Activated CD4-positive, alpha-beta T cell treated with anti-CD3 and anti-CD28 coated beads for 36 hours (primary cell): Measurements from ENCODE around the gene NHS. TPM values are rescaled to one million over a fixed set of nuclear protein-coding genes. Genes with fewer than 3 reads are reported as not detected.

Source experiments
- ATAC-seq: fragments of 200-7000 bp; cut with Tn5 transposase; one replicate; pipeline ENCODE4 v1.10.0; 2021; ENCODE audit warnings: mild to moderate bottlenecking, moderate library complexity
- CTCF ChIA-PET: fragments of 350-600 bp; sonication (Branson Sonifier 250); formaldehyde crosslinking; loops from one replicate; lab custom pipeline; 2021; ENCODE audit warnings: antibody characterized with exemption; lab: Charles Lee
- POLR2A ChIA-PET: fragments of 350-600 bp; sonication (Branson Sonifier 250); formaldehyde crosslinking; loops from one replicate; lab custom pipeline; 2021; ENCODE audit warnings: antibody characterized with exemption, inconsistent platforms; lab: Charles Lee
- DNase-seq: peaks from one replicate; pipeline ENCODE4 v3.0.0-alpha.2; 2020
- H3K27ac Mint-ChIP-seq: one replicate; pipeline ENCODE4 v1.8.0; 2021; ENCODE audit warnings: mixed read lengths
- H3K27me3 Mint-ChIP-seq: one replicate; pipeline ENCODE4 v1.8.0; 2021; ENCODE audit warnings: mixed read lengths
- H3K36me3 Mint-ChIP-seq: one replicate; pipeline ENCODE4 v1.8.0; 2021; ENCODE audit warnings: low read depth, mixed read lengths
- H3K4me1 Mint-ChIP-seq: one replicate; pipeline ENCODE4 v1.8.0; 2021; ENCODE audit warnings: mixed read lengths
- H3K4me3 Mint-ChIP-seq: one replicate; pipeline ENCODE4 v1.8.0; 2021; ENCODE audit warnings: mild to moderate bottlenecking, moderate library complexity, mixed read lengths
- H3K9me3 Mint-ChIP-seq: one replicate; pipeline ENCODE4 v1.8.0; 2021; ENCODE audit warnings: low read depth, mixed read lengths
- intact Hi-C, 2 experiments: fragments of 100-400 bp; cut with DNase I in 1 of 2; cut with micrococcal nuclease in 1 of 2; formaldehyde crosslinking; loops; one replicate each; pipeline versions ENCODE4 v1.14.2 to v1.15.1; 2022 to 2024; cut with DNase I, micrococcal nuclease
- total RNA-seq, 2 experiments: library from RNA; stranded (reverse); gene quantifications; one replicate each; pipeline ENCODE4 v1.2.3, GENCODE V29; 2021

The NHS gene
- total RNA-seq, 2 experiments from 2014 or later: 6.7 to 10.2 TPM

GRCh38 chrX:17550011-17550410, 175.0 kb downstream of the NHS start:
- H3K4me3 Mint-ChIP-seq: no peak overlapping the region
- ATAC-seq: no peak
- ChIA-PET CTCF (interaction anchor here (0.8 kb wide), 1 partner anchor 187 kb away, joined by 3 read pairs; no protein-coding TSS in a partner anchor), POLR2A (no interaction called here)
- peaks cover 18% of the 10 kb centered on the region for H3K4me1 Mint-ChIP-seq
- H3K27me3 Mint-ChIP-seq: no peaks in the 10 kb centered on the region
- DNase-seq: no peak
- intact Hi-C loops: no loop called here
- no peaks in the 10 kb centered on the region for H3K36me3 Mint-ChIP-seq
- H3K9me3 Mint-ChIP-seq: no peaks in the 10 kb centered on the region
- H3K27ac Mint-ChIP-seq: no peak overlapping the region

DNA sequence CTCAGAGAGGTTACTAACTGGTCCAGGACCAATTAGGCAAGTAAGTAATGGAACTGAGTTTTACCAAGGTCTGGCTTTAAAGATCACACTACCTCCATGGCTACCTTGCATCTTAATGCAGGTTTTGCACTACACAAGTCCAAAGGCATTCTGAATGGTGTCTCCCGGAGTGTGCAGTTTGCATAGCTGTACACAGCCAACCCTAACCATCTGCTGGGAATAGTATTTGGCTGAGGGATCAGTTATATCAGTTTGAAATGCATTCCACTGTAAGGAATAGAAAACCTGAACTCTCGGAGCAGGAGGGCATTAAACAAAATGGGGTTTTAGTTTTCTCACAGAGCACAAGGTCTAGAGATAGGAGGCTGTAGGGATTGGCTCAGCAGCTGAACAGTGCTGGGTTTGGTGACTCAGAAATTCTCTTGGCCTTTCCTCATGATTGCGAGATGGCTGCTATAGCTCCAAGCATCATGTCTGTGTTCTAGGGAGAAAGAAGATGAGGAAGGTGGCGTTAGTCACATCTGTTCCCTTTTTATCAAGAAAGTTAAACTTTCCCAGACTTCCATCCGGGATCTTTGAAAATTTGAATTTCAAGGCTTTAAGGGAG, 177.1 kb downstream of the NHS start:
- H3K27ac Mint-ChIP-seq: no peak overlapping the region
- H3K4me3 Mint-ChIP-seq: no peak overlapping the region
- no peaks in the 10 kb centered on the region for H3K9me3 Mint-ChIP-seq
- intact Hi-C loops: no loop called here
- ATAC-seq: no peak
- POLR2A ChIA-PET: no interaction called here
- H3K27me3 Mint-ChIP-seq: no peaks in the 10 kb centered on the region
- CTCF ChIA-PET: interaction anchor here (0.7 kb wide), 1 partner anchor 309 kb away, joined by 6 read pairs; no protein-coding TSS in a partner anchor
- H3K4me1 Mint-ChIP-seq: peaks cover 18% of the 10 kb centered on the region
- H3K36me3 Mint-ChIP-seq: no peaks in the 10 kb centered on the region
- DNase-seq: no peak

GRCh38 chrX:17553469-17553868, 178.5 kb downstream of the NHS start:
- no peak for ATAC-seq
- Mint-ChIP-seq H3K4me1 (peaks cover 11% of the 10 kb centered on the region), H3K36me3 (no peaks in the 10 kb centered on the region), H3K4me3 (no peak overlapping the region), H3K9me3 (no peaks in the 10 kb centered on the region), H3K27me3 (no peaks in the 10 kb centered on the region), H3K27ac (no peak overlapping the region)
- intact Hi-C loops: no loop called here
- POLR2A ChIA-PET: no interaction called here
- CTCF ChIA-PET: no interaction called here
- no peak for DNase-seq

DNA sequence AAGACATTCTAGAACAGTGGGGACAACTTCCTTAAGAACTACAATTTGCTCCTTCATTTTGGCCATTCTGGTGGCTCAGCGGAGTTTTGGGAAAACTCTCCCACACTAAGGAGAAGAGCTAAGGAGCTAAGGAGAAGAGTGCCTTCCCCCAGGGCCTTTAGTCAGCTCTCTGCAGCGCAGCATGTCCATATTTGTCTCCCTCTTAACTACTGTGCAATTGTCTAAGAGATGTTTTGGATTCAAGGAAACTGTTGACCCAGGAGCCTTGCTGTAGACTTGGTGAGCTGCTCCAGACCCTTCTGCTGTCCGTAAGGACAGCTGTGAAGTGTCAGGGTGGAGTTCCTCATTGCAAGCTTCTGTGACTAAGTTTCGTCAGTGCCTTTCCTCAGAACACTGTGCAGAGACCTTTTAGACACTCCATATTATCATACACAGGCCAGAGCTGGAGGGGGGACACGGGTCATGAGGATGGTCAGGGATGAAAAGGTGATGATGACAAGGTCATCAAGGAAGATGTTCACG, 179.0 kb downstream of the NHS start:
- intact Hi-C loops: no loop called here
- ChIA-PET CTCF (no interaction called here), POLR2A (no interaction called here)
- Mint-ChIP-seq H3K36me3 (no peaks in the 10 kb centered on the region), H3K4me3 (no peak overlapping the region), H3K27me3 (no peaks in the 10 kb centered on the region), H3K27ac (no peak overlapping the region), H3K4me1 (peaks cover 10% of the 10 kb centered on the region), H3K9me3 (no peaks in the 10 kb centered on the region)
- DNase-seq: no peak
- no peak for ATAC-seq

GRCh38 chrX:17554914-17555313, 179.9 kb downstream of the NHS start:
- Mint-ChIP-seq H3K4me1 (peaks cover 3% of the 10 kb centered on the region), H3K27me3 (no peaks in the 10 kb centered on the region), H3K9me3 (no peaks in the 10 kb centered on the region), H3K4me3 (no peak overlapping the region), H3K36me3 (no peaks in the 10 kb centered on the region), H3K27ac (no peak overlapping the region)
- ChIA-PET CTCF (no interaction called here), POLR2A (no interaction called here)
- no peak for DNase-seq
- ATAC-seq: no peak
- intact Hi-C loops: no loop called here

DNA sequence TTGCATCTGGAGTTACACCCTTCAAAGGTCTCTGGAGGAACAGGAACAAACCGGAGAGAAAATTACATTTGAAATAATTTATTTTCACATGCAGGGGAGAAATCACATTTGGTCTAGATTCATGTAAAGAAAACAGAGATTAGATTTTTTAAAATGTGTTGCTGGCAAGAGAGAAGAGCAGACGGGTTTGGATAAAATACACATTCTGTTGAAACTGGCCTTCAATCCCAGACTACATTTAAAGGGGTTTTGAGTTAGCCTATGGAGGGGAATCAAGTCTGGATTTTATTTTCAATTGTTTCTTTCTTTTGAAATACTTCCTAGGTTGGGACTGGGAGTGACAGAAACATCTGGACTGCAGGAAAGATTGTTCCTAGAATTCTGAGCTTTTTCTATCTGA, 180.8 kb downstream of the NHS start:
- ChIA-PET CTCF (interaction anchor here (0.6 kb wide), 1 partner anchor 166 kb away, joined by 3 read pairs; no protein-coding TSS in a partner anchor), POLR2A (no interaction called here)
- intact Hi-C loops: no loop called here
- Mint-ChIP-seq H3K27ac (no peak overlapping the region), H3K4me1 (peaks cover 3% of the 10 kb centered on the region), H3K4me3 (no peak overlapping the region), H3K9me3 (no peaks in the 10 kb centered on the region), H3K36me3 (no peaks in the 10 kb centered on the region), H3K27me3 (no peaks in the 10 kb centered on the region)
- no peak for ATAC-seq
- no peak for DNase-seq

DNA sequence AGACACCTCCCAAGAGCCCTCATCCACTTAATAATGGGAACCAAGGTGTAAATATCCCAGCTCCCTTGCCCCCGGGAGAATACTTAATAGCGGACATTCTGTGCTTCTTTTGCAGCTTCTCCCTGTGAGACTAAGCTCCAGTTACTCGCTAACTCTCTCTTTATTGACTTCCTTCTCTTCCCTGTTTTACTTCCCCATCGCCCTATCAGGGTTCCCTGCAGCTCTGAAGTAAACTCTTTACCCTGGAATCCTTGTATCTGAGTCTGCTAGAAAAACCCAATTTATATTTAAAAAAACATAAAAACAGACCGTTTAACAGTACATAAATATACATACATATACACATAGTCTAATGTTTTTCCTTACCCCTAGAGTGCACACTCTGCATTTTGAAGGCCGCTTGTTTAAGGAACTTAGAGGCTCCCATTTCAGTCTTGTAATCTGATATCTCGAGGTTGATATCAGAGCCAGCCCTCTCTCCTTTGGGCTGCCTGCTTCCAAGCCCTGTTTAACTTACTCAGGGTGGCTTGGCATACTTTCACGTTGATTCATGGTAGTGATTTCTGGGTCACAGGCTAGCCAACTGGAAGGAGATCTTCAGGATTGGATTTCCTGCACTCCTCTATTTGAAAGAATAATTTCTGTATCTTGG, 184.9 kb downstream of the NHS start:
- H3K27me3 Mint-ChIP-seq: no peaks in the 10 kb centered on the region
- POLR2A ChIA-PET: no interaction called here
- H3K9me3 Mint-ChIP-seq: no peaks in the 10 kb centered on the region
- H3K36me3 Mint-ChIP-seq: peaks cover 3% of the 10 kb centered on the region
- peaks cover 16% of the 10 kb centered on the region for H3K4me1 Mint-ChIP-seq
- ATAC-seq: no peak
- intact Hi-C loops: no loop called here
- DNase-seq: no peak
- CTCF ChIA-PET: no interaction called here
- no peak overlapping the region for H3K4me3 Mint-ChIP-seq
- no peak overlapping the region for H3K27ac Mint-ChIP-seq

- Mint-ChIP-seq H3K27ac (no peak overlapping the region), H3K4me3 (no peak overlapping the region), H3K9me3 (no peaks in the 10 kb centered on the region), H3K27me3 (no peaks in the 10 kb centered on the region), H3K4me1 (peaks cover 18% of the 10 kb centered on the region), H3K36me3 (peaks cover 3% of the 10 kb centered on the region)
- ATAC-seq (no peak), DNase-seq (no peak)
- ChIA-PET CTCF (interaction anchor here (0.7 kb wide), 1 partner anchor 426 kb away, joined by 3 read pairs; no protein-coding TSS in a partner anchor), POLR2A (no interaction called here)
- intact Hi-C loops: no loop called here
Measured at GRCh38 chrX:17560385-17560784, 185.4 kb downstream of the NHS start.

DNA sequence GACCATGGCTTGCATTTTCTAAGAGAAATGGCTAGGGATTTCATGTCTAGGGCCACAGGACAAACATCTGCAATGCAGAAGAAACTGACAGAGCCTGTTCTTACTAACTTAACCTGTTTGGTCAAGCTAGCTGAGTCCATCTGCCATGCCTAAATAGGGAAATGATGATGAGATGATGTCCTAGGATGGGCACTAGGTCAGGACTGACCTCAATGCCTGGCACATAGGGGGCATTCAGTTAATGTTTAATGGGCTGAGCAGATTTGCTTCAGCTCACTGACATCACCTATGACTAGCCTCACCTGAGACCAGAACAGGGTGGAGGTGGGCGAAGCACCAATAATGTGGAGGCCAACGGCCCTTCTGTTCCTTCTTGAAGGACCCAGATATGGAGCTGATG, 188.1 kb downstream of the NHS start:
- DNase-seq (no peak), ATAC-seq (no peak)
- H3K9me3 Mint-ChIP-seq: no peaks in the 10 kb centered on the region
- H3K27ac Mint-ChIP-seq: no peak overlapping the region
- CTCF ChIA-PET: interaction anchor here (0.6 kb wide), 1 partner anchor 252 kb away, joined by 3 read pairs; no protein-coding TSS in a partner anchor
- peaks cover 3% of the 10 kb centered on the region for H3K36me3 Mint-ChIP-seq
- peaks cover 21% of the 10 kb centered on the region for H3K4me1 Mint-ChIP-seq
- H3K4me3 Mint-ChIP-seq: no peak overlapping the region
- intact Hi-C loops: no loop called here
- H3K27me3 Mint-ChIP-seq: no peaks in the 10 kb centered on the region
- POLR2A ChIA-PET: no interaction called here

GRCh38 chrX:17563515-17563914, 188.5 kb downstream of the NHS start:
- intact Hi-C loops: no loop called here
- ChIA-PET CTCF (interaction anchor here (0.6 kb wide), 1 partner anchor 252 kb away, joined by 3 read pairs; no protein-coding TSS in a partner anchor), POLR2A (no interaction called here)
- Mint-ChIP-seq H3K4me3 (no peak overlapping the region), H3K27ac (no peak overlapping the region), H3K4me1 (peaks cover 21% of the 10 kb centered on the region), H3K27me3 (no peaks in the 10 kb centered on the region), H3K9me3 (no peaks in the 10 kb centered on the region), H3K36me3 (peaks cover 3% of the 10 kb centered on the region)
- DNase-seq (peak; percentile 7), ATAC-seq (no peak)

GRCh38 chrX:17564689-17565409, 189.8 kb downstream of the NHS start:
- Mint-ChIP-seq H3K4me3 (no peak overlapping the region), H3K27me3 (no peaks in the 10 kb centered on the region), H3K9me3 (no peaks in the 10 kb centered on the region), H3K27ac (no peak overlapping the region), H3K4me1 (peaks cover 21% of the 10 kb centered on the region), H3K36me3 (peaks cover 3% of the 10 kb centered on the region)
- POLR2A ChIA-PET: no interaction called here
- ATAC-seq (no peak), DNase-seq (no peak)
- intact Hi-C loops: no loop called here
- CTCF ChIA-PET: no interaction called here
